PC-9 (cell line): ENCODE data around the gene TK1.

Experiments
- EZH2 ChIP-seq: fragments of 200-600 bp; sonication (generic); IDR thresholded peaks from 2 replicates; pipeline ENCODE4 v1.8.0; 2017; ENCODE audit warnings: antibody characterized with exemption, low read depth
- TF ChIP-seq, protein P1 (sequence below): fragments of 200-600 bp; sonication (generic); conservative IDR thresholded peaks from 2 replicates; pipeline ENCODE4 v1.6.1; 2017; ENCODE audit warnings: mixed run types, antibody characterized with exemption, mild to moderate bottlenecking, moderate library complexity

DNA sequence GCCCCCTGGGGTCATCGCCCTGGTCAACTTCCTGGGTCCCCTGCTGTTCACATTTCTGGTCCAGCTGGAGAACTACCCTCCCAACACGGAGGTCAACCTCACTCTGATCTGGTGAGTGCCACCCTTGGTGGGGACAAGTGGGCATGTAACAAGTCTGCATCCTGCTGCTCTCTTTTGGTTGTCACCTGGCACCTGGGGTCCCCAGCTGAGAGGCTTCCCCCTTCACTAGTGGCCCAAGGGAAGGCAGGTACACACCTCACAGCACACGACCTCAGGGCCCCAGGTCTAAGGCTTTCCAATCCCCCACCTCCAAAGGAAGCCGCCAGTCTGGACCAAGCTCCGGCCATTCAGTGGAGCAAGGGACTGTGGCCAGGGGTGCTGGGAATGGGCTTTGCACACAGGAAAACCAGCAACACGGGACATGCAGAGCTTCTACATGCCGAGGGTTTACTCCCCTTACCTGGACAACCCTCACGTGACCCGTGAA, 51.9 kb downstream of the TK1 start:
- TF ChIP-seq, protein P1, sequence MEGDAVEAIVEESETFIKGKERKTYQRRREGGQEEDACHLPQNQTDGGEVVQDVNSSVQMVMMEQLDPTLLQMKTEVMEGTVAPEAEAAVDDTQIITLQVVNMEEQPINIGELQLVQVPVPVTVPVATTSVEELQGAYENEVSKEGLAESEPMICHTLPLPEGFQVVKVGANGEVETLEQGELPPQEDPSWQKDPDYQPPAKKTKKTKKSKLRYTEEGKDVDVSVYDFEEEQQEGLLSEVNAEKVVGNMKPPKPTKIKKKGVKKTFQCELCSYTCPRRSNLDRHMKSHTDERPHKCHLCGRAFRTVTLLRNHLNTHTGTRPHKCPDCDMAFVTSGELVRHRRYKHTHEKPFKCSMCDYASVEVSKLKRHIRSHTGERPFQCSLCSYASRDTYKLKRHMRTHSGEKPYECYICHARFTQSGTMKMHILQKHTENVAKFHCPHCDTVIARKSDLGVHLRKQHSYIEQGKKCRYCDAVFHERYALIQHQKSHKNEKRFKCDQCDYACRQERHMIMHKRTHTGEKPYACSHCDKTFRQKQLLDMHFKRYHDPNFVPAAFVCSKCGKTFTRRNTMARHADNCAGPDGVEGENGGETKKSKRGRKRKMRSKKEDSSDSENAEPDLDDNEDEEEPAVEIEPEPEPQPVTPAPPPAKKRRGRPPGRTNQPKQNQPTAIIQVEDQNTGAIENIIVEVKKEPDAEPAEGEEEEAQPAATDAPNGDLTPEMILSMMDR = no peak
- no peak for TF ChIP-seq EZH2
